Suppressor macrophage treated with lipopolysaccharide for 4 hours (primary cell): Measurements from ENCODE around the gene TAF11.
A peak's percentile ranks its signal among the peaks of the same experiment; 100 is the strongest.
"Not testable (repeated sequence)": the region's sequence is repeated elsewhere in the genome, so short reads cannot be mapped to it uniquely, and the experiment has no call there.

Experiments
- DNase-seq: peaks from one replicate; pipeline ENCODE4 v3.0.0-alpha.2; 2020

TAF11 gene

DNA sequence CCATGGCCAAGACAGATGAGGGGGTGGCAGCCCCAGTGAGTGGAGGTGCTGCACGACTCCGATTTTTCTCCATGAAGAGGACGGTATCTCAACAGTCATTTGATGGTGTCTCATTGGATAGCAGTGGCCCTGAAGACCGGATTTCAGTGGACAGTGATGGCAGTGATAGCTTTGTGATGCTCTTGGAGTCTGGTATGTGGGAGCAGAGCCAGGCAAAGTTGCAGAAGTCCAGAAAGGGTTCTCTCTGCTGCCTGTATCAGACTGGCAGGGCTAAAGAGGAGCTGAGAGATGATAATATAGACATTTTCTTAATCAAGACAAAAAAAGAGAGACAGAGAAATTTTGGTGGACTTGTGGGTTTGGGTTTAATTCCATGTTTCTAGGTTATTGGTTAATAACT, 23.8 kb downstream of the TAF11 start:
- no peak for DNase-seq

DNA sequence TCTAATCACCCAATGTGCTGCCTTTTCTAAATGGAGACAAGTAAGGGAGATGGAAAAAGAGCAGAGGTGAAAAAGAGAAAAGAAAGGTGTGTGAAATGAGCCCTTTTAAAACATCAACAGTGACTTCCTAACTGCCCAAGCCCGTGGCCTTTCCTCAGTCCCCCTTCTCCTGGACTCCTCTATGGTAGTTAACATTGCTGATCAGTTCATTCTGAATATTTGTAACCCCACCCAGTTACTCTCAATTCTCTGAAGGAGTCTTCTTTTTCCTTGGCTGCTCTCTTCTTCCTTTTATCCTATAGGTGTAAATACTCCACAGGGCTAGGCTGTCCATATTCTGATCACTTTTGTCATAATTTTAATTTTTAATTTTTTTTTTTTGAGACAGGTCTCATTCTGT, 27.1 kb downstream of the TAF11 start:
- DNase-seq = no peak

DNA sequence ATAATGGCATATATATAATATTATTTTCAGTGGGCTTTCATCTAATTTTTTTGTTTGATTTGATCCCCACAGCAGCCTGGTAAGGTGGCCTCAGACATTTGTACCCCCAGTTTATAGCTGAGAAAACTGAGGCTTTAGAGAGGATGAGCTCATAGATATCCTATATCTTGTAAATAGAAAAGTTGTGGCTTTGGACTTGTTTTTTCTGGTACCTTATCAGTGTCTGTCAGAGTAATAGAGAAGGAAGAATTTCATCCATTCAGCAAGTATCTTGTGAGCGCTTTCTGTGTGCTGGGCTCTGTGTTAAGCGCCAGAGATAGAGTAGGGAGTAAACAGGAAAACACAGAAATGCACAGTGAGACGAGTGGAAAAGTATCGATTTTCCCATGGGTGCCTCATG, 27.9 kb downstream of the TAF11 start:
- no peak for DNase-seq

DNA sequence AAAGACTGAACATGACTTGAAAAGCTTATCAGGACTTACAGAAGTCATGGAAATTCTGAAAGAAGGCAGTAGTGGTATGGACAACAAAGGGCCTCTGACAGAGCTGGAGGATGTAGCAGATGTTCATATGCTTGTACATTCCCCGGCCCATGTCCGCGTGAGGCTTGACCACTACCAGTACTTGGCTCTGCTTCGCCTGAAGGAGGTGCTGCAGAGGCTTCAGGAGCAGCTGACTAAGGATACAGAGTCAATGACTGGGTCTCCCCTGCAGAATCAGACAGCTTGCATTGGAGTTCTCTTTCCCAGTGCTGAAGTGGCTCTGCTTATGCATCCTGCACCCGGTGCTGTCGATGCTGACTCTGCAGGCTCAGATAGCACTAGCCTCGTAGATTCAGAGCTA, 29.2 kb downstream of the TAF11 start:
- DNase-seq = no peak

DNA sequence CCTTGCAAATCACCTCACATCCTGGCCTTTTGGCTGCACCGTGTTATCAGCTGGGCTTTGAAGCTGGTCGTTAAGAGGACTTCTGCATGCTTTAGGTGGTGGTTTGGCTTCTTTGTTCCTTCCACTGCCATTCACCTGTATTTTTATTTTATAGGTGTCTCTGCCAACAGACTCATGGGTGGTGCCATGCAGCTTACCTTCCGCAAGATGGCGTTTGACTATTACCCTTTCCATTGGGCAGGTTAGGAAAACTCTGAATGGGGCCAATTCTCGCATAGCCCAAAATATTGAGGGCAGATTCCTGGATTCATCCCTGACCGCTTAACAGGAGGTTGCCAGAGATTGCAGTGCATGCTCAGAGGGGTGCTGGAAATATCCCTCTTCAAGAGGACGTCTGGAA, 32.4 kb downstream of the TAF11 start:
- DNase-seq = no peak

DNA sequence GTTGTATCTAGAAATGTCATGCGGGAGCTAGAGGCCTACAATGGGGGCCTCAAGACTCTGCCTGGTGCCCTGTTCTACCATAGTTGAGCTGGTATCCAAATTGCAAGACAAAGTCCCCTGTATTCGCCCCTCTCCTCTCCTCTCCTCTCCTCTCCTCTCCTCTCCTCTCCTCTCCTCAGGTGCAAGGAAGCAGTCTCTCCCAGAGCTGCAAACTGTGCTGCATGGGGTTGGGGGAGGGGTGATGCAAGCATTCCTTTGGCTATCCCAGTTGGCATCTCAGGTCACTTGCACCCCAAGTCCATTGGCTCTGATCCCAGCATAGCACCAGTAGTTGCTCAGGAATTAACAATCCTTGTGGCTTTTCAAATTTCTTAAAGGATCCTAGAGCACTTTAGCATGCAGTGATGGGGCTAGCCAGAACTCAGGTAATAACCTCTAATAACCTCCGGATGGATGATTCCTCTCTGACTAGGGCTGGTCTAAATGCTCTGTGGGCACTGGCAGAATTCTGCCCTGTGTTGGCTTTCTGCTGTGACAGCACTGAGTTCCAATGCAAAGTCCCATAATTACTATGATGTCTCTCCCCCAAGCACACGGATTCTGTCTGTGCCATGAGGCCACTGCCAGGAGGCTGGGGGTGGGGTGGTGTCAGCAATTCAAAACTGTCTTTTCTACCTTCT, 35.3 kb downstream of the TAF11 start:
- no peak for DNase-seq

DNA sequence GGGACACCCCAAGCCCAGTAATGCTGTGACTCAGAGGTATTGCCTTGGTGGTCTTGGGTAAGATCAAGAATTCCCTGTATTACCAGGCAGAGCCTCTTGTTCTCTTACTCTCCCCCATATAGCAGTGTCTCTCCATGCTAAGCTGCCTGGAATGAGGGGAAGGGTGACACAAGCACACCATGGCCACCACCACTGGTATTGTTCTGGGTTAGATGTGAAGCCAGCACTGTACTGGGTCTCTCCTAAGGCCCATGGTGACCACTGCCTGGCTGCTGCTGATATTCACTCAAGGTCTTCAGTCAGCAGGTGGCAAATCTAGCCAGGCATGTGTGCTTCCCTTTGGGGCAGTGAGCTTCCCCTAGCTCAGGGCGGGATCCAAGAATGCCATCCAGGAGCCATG, 36.5 kb downstream of the TAF11 start:
- no peak for DNase-seq

DNA sequence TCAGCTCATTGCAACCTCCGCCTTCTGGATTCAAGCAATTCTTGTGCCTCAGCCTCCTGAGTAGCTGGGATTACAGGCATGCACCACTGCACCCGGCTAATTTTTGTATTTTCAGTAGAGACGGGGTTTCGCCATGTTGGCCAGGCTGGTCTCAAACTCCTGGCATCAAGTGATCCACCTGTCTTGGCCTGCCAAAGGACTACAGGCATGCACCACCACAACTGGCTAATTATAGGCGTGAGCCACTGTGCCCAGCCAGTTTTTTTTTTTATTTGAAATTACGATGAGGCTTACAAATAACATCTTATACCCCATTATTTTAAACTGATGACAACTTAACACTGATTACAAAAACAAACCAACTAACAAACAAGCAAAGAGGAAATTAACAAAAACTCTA, 38.8 kb downstream of the TAF11 start:
- not testable (repeated sequence) for DNase-seq

DNA sequence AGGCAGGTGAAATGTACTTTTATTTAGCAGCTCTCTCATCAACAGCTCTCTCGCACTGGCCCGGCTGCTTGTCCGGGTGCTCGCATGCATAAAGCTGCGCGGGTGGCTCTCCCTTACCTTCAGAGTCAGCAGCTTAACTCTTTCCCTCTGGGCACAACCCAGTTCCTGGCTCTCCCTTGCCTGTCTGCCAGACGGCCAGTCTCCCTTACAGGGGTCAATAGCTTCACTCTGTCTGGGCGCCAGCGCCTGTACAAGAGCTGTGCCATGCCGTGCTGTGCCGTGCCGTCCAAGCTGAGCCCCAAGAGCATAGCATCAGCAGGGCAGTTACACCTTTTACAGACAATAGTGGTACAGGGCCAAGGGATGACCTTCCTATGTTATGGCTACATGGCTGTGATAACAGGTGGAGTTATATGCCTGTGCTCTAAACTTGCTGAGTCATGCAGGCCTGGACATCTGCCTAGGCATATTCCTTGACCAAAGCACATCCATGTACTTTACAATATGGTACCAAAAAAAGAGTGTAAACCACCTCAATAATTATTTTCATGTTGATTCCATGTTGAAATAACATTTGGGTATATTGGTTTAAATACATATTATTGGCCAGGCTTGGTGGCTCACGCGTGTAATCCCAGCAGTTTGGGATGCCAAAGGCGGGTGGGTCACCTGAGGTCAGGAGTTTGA, 48.0 kb downstream of the TAF11 start:
- no peak for DNase-seq

DNA sequence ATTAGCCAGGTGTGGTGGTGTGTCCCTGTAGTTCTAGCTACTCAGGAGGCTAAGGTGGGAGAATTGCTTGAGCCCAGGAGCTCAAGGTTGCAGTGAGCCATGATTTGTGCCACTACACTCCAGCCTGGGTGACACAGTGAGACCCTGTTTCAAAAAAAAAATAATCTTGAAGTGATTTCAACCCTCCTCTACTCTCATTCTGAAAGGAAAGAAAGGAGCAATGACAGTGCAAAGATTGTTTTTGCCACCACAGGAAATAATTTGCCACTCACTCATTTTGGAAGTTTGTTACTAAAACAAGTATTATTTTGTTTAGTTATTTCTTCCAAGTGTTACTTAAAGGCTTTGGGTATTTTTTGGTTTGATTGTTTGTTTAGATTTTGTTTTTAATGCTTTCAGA, 50.3 kb downstream of the TAF11 start:
- DNase-seq = no peak

DNA sequence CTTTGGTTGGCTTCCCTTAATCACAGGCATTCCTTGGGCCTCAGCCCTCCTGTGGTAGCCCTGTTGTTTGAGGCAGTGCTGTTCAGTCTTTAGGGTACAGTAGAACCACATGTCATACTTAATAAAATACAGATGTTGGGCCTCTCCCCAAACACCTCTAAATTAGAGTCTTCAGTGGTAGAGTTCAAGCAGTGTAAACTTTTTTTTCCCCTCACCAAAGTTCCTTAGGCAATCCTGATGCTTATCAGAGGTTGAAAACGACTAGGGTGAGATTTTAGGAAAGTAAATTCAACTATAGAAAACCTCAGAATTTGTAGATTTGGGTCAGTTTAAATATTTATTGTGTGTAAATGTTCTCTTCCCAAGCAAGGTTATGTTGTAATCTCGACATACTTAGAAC, 51.4 kb downstream of the TAF11 start:
- DNase-seq = no peak

DNA sequence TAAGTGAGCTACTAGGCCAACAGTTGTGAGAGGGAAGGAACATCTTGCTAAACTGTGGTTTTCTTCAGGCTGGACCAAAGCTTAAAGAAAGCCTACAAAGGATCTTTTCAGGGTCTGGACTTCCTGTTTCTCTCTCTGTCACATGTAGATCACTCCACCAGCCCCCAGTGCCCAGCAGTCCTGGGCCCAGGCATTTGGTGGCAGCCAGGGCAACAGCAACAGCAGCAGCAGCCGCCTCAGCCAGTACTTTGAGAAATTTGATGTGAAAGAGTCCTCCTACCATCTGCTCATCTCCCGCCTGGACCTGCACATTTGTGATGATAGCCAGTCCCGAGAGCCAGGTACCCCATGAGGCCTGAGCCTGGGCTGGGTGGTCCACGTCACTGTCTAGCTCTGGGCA, 51.8 kb downstream of the TAF11 start:
- DNase-seq = peak; percentile 63

DNA sequence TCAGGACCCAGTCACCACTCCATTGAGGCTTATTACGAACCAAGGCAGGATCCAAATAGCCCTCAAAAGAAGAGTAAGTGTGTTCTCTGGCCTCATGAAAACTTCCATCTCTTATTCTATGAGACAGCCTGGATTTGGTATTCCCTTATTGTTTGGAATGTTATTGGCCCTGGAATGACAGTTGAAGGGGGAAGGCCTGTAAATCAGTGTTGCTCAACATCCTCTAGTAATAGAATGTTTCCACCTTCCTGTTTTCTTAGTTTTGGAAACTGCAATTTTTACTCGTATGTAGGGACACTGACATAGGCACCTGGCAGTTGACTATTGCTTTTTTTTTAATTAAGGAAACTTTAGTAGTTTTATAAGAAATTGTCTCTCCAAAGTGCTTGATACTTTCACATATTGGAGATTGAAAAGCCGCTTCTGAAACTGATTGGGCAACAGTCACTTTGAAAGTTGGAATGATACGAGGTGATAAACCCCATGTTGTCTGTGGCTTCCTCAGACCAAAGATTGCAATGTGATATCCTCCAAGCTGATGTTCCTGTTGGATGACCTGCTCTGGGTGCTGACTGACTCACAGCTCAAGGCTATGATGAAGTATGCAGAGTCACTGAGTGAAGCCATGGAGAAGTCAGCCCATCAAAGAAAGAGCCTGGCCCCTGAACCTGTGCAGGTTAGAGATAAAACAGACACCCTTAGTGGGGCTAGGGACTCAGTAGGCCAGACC, 52.9 kb downstream of the TAF11 start:
- peak; percentile 61 for DNase-seq

DNA sequence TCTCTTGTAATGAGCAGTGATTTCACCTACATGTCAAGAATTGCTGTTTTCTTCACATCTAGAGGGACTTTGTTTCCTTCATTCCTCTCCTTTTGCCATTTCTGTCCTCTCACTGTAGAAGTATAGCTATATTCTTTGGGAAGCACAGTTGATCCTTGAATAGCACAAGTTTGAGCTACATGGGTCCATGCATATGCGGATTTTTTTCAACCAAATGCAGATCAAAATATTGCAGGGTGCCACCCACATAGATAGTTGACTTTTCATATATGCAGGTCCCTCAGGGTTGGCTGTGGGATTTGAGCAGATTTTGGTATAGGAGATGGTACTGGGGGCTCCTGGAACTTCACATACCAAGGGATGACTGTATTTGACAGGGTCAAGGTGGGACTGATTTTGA, 54.9 kb downstream of the TAF11 start:
- DNase-seq = no peak

DNA sequence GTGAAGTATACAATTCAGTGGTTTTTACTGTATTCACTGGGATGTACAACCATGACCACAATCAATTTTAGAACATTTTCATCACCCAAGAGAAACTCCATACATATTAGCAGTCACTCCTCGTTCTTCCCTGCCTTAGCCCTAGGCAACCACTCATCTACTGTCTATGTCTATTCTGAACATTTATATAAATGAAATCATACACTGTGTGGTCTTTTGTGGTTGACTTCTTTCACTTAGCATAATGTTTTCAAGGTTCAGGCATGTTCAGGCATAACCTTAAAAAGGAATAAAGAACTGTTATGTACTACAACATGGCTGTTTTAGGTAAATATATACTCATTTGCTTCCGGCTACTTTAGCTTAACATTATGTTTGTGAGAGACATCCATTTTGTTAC, 58.7 kb downstream of the TAF11 start:
- no peak for DNase-seq
